Measurements from ENCODE around the gene OXT.

OXT gene

DNA sequence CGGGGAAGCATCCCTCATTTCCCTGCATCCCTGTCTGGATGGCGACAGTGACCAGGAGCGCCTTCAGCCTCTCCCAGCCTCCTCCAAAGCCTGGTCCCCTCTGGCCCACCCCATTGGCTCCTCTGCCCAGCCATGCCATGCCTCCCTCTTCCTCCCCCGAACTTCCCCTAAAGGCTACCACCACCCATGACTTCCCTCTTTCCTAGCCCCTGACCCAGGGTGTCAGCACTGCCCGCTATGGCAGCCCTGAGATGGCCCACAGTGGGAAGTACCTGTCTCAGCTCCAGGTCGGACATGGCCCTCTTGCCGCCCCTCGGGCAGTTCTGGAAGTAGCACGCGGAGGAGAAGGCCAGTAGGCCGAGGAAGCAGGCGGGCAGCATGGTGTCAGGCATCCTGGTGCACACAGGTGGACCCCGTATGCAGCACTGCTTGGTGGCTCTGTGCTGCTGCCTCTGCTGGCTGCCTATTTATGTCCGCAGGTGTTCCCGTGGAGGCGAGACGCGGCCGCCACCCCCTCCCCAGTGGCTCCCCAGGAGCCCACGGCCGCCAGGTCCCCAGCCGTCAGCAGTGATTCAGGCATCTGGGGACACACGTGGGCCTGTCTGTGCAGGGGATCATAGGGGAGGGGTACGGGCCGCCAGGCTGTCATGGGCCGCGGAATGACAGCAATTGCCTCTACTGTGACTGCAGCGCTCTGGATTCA lies 13.0 kb downstream of the OXT start, which contains the start of gene AVP:
Gene AVP (minus strand): TSS at position 442 of the 703 bp plus-strand sequence. CDS start 50 bp downstream, at position 392.
- DNase-seq (ENCODE audit: low read depth in 2 of 2), result no peak

GRCh38 chr20:3084986-3085360 lies 13.6 kb downstream of the OXT start:
- no peak for DNase-seq (ENCODE audit: low read depth in 2 of 2)

GRCh38 chr20:3085571-3086072 lies 14.2 kb downstream of the OXT start:
- no peak for DNase-seq (ENCODE audit: low read depth in 2 of 2)

GRCh38 chr20:3088031-3088430 lies 16.6 kb downstream of the OXT start:
- no peak for DNase-seq (ENCODE audit: low read depth in 2 of 2)

DNA sequence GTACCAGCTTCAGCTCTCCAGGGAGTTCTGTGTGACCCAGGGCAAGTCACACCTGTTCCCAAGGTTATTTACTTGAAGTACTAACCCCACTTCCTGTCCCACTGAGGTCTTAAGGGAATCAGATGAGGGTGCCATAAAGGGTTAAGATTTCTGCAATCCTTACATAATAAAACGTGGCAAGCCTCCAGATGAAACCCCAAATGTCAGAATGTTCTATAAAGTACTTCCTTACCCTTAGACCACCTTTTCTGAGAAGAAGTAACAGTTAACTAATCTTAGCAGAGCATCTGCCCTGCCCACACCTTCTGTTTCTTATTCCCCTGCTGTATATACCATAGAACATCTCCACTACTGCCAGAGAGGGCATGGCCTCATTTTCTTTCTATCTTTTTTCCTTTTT lies 19.1 kb downstream of the OXT start:
- no peak for DNase-seq (ENCODE audit: low read depth in 2 of 2)

DNA sequence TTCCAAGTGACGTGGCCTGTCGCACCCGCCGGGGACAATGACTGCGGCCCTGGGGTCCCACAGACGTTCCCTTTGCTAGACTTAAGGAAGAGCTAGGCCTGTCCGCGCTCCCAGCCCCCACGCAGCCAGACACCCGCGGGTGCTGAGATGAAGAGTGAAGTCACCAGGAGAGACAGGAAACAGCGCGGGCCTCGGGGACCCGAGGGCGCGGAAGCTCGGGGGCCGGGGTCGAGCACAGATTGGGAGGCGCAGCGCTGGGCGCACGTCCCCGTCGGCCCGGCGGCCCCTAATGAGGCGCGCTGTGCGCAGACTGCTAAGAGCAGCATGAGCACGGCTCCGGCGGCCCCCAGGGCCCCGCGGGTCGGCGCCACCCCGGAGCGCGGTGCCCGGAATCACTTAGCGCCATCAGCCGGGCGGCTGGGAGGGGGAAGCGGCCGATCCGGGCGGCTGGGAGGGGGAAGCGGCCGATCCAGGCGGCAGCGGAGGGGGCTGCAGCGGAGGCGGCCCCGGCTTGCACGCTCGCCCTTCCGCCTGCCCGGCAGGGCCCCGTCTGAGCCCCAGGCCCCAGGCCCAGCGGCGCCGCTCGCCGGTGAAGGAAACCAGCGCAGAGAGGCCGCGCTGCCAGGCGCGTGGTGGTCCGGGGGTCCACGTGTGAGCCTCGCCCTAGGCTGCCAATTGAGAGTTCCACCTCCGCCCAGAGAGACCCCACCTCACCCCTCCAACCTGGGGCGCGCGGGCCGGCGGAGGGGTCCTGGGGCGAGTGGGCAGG lies 21.4 kb downstream of the OXT start:
- no peak for DNase-seq (ENCODE audit: low read depth in 2 of 2)

GRCh38 chr20:3093861-3094361 lies 22.5 kb downstream of the OXT start:
- no peak for DNase-seq (ENCODE audit: low read depth in 2 of 2)

GRCh38 chr20:3094848-3095629 lies 23.6 kb downstream of the OXT start:
- no peak for DNase-seq (ENCODE audit: low read depth in 2 of 2)

DNA sequence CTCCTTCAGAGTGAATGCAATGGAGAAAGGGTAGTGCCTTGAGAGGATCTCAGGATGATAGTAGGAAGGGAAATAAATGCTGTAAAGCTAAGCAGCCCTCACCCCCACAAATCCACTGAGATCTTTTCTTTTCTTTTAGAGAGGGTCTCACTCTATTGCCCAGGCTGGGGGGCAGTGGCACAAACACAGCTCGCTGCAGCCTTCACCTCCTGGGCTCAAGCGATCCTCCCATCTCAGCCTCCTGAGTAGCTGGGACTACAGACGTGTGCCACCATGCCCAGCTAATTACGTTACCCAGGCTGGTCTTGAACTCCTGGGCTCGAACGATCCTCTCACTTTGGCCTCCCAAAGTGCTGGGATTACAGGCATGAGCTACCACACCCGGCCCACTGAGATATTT lies 29.1 kb downstream of the OXT start:
- no peak for DNase-seq (ENCODE audit: low read depth in 2 of 2)

- DNase-seq (ENCODE audit: low read depth in 2 of 2), result no peak
Measured at GRCh38 chr20:3101251-3101650, 29.8 kb downstream of the OXT start.

- no peak for DNase-seq (ENCODE audit: low read depth in 2 of 2)
Measured at GRCh38 chr20:3101737-3102574, 30.5 kb downstream of the OXT start.

DNA sequence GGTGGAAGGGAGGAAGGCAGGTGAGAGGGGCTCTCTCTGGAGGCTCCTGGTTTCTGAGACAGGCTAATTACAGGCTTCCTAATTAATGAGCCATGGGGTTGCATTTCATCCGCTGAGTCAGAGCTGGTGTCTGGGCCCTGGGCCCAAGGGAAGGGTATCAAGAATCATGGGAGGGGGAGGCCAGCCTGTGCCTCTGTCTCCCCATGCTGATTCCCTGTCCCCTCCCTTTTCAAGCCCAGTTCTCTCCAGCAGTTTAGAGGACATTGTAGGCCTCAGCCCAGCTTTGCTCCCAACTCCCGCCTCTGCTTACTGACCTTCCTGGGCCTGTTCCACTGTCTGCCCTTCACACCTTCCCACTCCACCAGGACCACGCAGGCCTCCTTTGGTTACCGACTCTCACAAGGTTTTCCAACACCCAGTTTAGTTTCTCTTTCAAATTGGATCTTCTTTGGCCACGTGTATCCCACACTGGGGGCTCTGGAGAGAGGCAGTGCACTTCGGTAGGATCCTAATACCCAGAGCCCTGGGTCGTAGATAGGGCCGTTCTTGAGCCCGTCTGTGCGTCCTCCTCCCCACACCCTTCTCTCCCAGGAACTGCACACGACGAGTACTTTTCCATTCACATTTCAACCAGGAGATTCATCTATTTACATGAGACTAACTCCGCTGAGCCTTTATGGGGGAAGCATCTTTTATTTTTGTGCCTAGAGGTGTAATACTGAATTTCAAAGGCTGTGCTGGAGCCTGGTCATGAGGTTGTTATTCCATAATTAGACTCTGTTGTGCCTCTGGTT lies 31.4 kb downstream of the OXT start:
- DNase-seq (ENCODE audit: low read depth in 2 of 2), result no peak

GRCh38 chr20:3103369-3104032 lies 32.1 kb downstream of the OXT start:
- no peak for DNase-seq (ENCODE audit: low read depth in 2 of 2)

GRCh38 chr20:3105256-3106137 lies 34.1 kb downstream of the OXT start:
- DNase-seq (ENCODE audit: low read depth in 2 of 2), result no peak

GRCh38 chr20:3106185-3106584 lies 34.8 kb downstream of the OXT start:
- no peak for DNase-seq (ENCODE audit: low read depth in 2 of 2)

DNA sequence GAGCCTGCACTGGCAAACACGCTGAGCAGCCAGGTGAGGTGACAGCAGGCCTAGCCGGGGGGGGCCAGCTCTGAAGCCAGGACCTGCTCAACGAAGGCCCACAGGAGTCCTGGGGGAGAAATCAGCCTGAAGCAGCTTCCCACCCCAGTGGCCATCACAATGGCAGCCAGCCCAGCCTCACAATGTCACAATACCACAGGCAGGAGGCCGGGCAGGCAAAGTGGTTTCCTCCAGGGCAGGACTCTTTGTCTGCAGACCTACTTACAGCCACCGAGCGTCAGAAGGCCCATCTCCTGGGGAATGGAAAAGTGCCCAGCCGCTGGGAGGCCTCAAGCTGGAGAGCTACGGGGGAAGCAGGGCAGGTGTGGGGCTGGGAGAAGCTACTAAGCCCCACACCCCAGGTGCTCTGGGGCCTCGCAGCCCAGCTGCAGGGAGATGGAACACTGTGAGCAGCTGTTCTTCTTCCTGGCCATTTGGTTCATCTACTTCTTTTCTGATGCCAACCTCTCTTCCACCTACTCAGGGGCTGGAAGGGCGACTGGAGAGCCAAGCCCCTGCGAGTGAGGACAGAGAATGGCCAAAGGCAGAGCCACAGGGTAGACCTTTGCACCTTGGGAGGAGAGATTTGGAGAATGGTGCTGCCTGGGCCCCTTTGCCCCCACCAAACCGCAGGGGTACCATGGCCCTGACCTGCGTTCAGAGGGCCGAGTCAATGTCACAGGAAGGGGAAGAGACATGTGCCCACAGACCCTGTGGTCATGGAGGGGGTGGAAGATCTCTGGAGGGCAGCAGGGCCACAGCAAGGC lies 35.4 kb downstream of the OXT start:
- DNase-seq (ENCODE audit: low read depth in 2 of 2), result no peak

DNA sequence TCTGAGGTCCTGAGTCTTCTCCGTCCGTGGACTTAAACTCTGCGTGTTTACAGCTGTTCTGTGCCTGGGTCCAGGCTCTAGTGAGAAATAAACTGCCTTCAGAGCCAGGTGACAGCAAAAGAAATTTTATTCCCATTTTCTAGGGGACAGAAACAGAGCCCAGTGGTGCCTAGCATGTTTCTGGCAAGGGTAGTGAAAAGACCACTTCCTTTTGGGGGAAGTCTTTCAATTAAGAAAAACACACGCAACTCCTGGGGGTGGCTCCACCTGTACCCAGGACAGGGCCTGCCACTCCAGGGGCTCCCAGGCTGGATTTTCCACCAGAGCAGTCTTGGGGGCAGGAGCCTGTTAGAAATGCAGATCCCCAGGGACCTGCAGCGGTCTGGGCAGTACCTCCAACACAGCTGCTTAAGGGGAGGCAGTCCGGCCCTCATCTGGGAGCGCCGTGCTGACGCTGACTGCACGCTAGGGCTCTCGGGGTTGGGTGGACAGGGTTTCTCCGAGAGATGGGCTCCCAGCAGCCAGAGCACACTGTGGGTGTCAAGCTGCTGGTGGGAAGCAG lies 36.1 kb downstream of the OXT start:
- no peak for DNase-seq (ENCODE audit: low read depth in 2 of 2)
